ENCODE results near the gene BTD.

Gene BTD

GRCh38 chr3:15601399-15602145, at the start of gene BTD, which contains the start of gene HACL1:
Gene BTD, plus strand, starts transcription at chr3:15601745. Its CDS starts 33,695 bp downstream, at chr3:15635440.
Gene HACL1, minus strand, starts transcription at chr3:15601569. Its CDS starts 106 bp downstream, at chr3:15601463.
- H3K9me3 Mint-ChIP-seq: no peaks in the 10 kb centered on the region
- peaks cover 22% of the 10 kb centered on the region for H3K36me3 Mint-ChIP-seq
- no peaks in the 10 kb centered on the region for H3K27me3 Mint-ChIP-seq
- peak; percentile 96 to 97 for DNase-seq (ENCODE audit: low spot score in 2 of 2)
- ATAC-seq (ENCODE audit: low read depth): peak; percentile 86
- H3K27ac Mint-ChIP-seq: peak within 1 kb of the TSS; percentile 98
- H3K4me3 Mint-ChIP-seq: peak within 1 kb of the TSS; percentile 98
- peaks cover 32% of the 10 kb centered on the region for H3K4me1 Mint-ChIP-seq

- DNase-seq (ENCODE audit: low spot score in 2 of 2): no peak
- Mint-ChIP-seq H3K27ac (no peak overlapping the region), H3K4me3 (no peak overlapping the region), H3K36me3 (peaks cover 10% of the 10 kb centered on the region), H3K4me1 (peaks cover 12% of the 10 kb centered on the region), H3K9me3 (peaks cover under 1% of the 10 kb centered on the region), H3K27me3 (no peaks in the 10 kb centered on the region)
- no peak for ATAC-seq (ENCODE audit: low read depth)
Measured at GRCh38 chr3:15551902-15552301, 49.6 kb upstream of the BTD start.

- H3K27me3 Mint-ChIP-seq: no peaks in the 10 kb centered on the region
- H3K4me3 Mint-ChIP-seq: no peak overlapping the region
- no peak for DNase-seq (ENCODE audit: low spot score in 2 of 2)
- peaks cover 12% of the 10 kb centered on the region for H3K4me1 Mint-ChIP-seq
- no peak overlapping the region for H3K27ac Mint-ChIP-seq
- no peaks in the 10 kb centered on the region for H3K9me3 Mint-ChIP-seq
- peaks cover 10% of the 10 kb centered on the region for H3K36me3 Mint-ChIP-seq
- ATAC-seq (ENCODE audit: low read depth): no peak
Measured at GRCh38 chr3:15553749-15554148, 47.8 kb upstream of the BTD start.

- DNase-seq (ENCODE audit: low spot score in 2 of 2) (peak; percentile 30 to 59), ATAC-seq (ENCODE audit: low read depth) (peak; percentile 92)
- no peaks in the 10 kb centered on the region for H3K9me3 Mint-ChIP-seq
- H3K4me1 Mint-ChIP-seq: peaks cover 12% of the 10 kb centered on the region
- H3K4me3 Mint-ChIP-seq: peak overlapping the region; percentile 63
- H3K36me3 Mint-ChIP-seq: peaks cover 5% of the 10 kb centered on the region
- H3K27me3 Mint-ChIP-seq: no peaks in the 10 kb centered on the region
- H3K27ac Mint-ChIP-seq: peak overlapping the region; percentile 89
Measured at GRCh38 chr3:15556512-15556911, 45.0 kb upstream of the BTD start.

- Mint-ChIP-seq H3K4me1 (peaks cover 12% of the 10 kb centered on the region), H3K9me3 (no peaks in the 10 kb centered on the region), H3K27me3 (no peaks in the 10 kb centered on the region), H3K27ac (no peak overlapping the region), H3K4me3 (no peak overlapping the region), H3K36me3 (peaks cover 6% of the 10 kb centered on the region)
- peak; percentile 40 for ATAC-seq (ENCODE audit: low read depth)
- DNase-seq (ENCODE audit: low spot score in 2 of 2): peak; percentile 50 to 72
Measured at GRCh38 chr3:15557511-15557946, 44.0 kb upstream of the BTD start.

- no peak for ATAC-seq (ENCODE audit: low read depth)
- Mint-ChIP-seq H3K4me1 (peaks cover 12% of the 10 kb centered on the region), H3K27me3 (no peaks in the 10 kb centered on the region), H3K9me3 (no peaks in the 10 kb centered on the region), H3K4me3 (no peak overlapping the region), H3K27ac (no peak overlapping the region), H3K36me3 (peaks cover 13% of the 10 kb centered on the region)
- DNase-seq (ENCODE audit: low spot score in 2 of 2): no peak
Measured at GRCh38 chr3:15558581-15558980, 43.0 kb upstream of the BTD start.

- Mint-ChIP-seq H3K27me3 (no peaks in the 10 kb centered on the region), H3K36me3 (peaks cover 22% of the 10 kb centered on the region), H3K9me3 (no peaks in the 10 kb centered on the region), H3K4me3 (no peak overlapping the region), H3K27ac (no peak overlapping the region), H3K4me1 (no peaks in the 10 kb centered on the region)
- DNase-seq (ENCODE audit: low spot score in 2 of 2) (no peak), ATAC-seq (ENCODE audit: low read depth) (no peak)
Measured at GRCh38 chr3:15562560-15562959, 39.0 kb upstream of the BTD start.

- H3K4me1 Mint-ChIP-seq: no peaks in the 10 kb centered on the region
- H3K4me3 Mint-ChIP-seq: no peak overlapping the region
- peak overlapping the region; percentile 9 for H3K27ac Mint-ChIP-seq
- H3K27me3 Mint-ChIP-seq: no peaks in the 10 kb centered on the region
- no peak for ATAC-seq (ENCODE audit: low read depth)
- no peak for DNase-seq (ENCODE audit: low spot score in 2 of 2)
- H3K9me3 Mint-ChIP-seq: no peaks in the 10 kb centered on the region
- peaks cover 26% of the 10 kb centered on the region for H3K36me3 Mint-ChIP-seq
Measured at GRCh38 chr3:15563190-15563589, 38.4 kb upstream of the BTD start.

GRCh38 chr3:15572138-15572537, 29.4 kb upstream of the BTD start:
- no peak for DNase-seq (ENCODE audit: low spot score in 2 of 2)
- H3K36me3 Mint-ChIP-seq: peaks cover 24% of the 10 kb centered on the region
- H3K4me1 Mint-ChIP-seq: peaks cover 4% of the 10 kb centered on the region
- H3K27me3 Mint-ChIP-seq: no peaks in the 10 kb centered on the region
- no peak for ATAC-seq (ENCODE audit: low read depth)
- H3K9me3 Mint-ChIP-seq: no peaks in the 10 kb centered on the region
- H3K27ac Mint-ChIP-seq: no peak overlapping the region
- no peak overlapping the region for H3K4me3 Mint-ChIP-seq

GRCh38 chr3:15575446-15575845, 26.1 kb upstream of the BTD start:
- Mint-ChIP-seq H3K9me3 (no peaks in the 10 kb centered on the region), H3K27me3 (no peaks in the 10 kb centered on the region), H3K36me3 (peaks cover 23% of the 10 kb centered on the region), H3K4me1 (peaks cover 6% of the 10 kb centered on the region), H3K27ac (no peak overlapping the region), H3K4me3 (no peak overlapping the region)
- ATAC-seq (ENCODE audit: low read depth): no peak
- DNase-seq (ENCODE audit: low spot score in 2 of 2): no peak

GRCh38 chr3:15576475-15576874, 25.1 kb upstream of the BTD start:
- Mint-ChIP-seq H3K27ac (peak overlapping the region; percentile 12), H3K27me3 (no peaks in the 10 kb centered on the region), H3K9me3 (no peaks in the 10 kb centered on the region), H3K36me3 (peaks cover 22% of the 10 kb centered on the region), H3K4me1 (peaks cover 6% of the 10 kb centered on the region), H3K4me3 (no peak overlapping the region)
- ATAC-seq (ENCODE audit: low read depth) (peak; percentile 29), DNase-seq (ENCODE audit: low spot score in 2 of 2) (no peak)

GRCh38 chr3:15578289-15578867, 23.2 kb upstream of the BTD start:
- H3K9me3 Mint-ChIP-seq: no peaks in the 10 kb centered on the region
- ATAC-seq (ENCODE audit: low read depth) (no peak), DNase-seq (ENCODE audit: low spot score in 2 of 2) (no peak)
- no peaks in the 10 kb centered on the region for H3K27me3 Mint-ChIP-seq
- H3K36me3 Mint-ChIP-seq: peaks cover 26% of the 10 kb centered on the region
- peak overlapping the region; percentile 38 for H3K27ac Mint-ChIP-seq
- peaks cover 6% of the 10 kb centered on the region for H3K4me1 Mint-ChIP-seq
- no peak overlapping the region for H3K4me3 Mint-ChIP-seq

GRCh38 chr3:15579051-15579450, 22.5 kb upstream of the BTD start:
- H3K27me3 Mint-ChIP-seq: no peaks in the 10 kb centered on the region
- ATAC-seq (ENCODE audit: low read depth) (no peak), DNase-seq (ENCODE audit: low spot score in 2 of 2) (no peak)
- H3K36me3 Mint-ChIP-seq: peaks cover 23% of the 10 kb centered on the region
- H3K27ac Mint-ChIP-seq: peak overlapping the region; percentile 38
- H3K4me3 Mint-ChIP-seq: no peak overlapping the region
- H3K4me1 Mint-ChIP-seq: peaks cover 6% of the 10 kb centered on the region
- H3K9me3 Mint-ChIP-seq: no peaks in the 10 kb centered on the region

- DNase-seq (ENCODE audit: low spot score in 2 of 2) (no peak), ATAC-seq (ENCODE audit: low read depth) (no peak)
- Mint-ChIP-seq H3K27ac (peak overlapping the region; percentile 10), H3K4me1 (peaks cover 2% of the 10 kb centered on the region), H3K4me3 (no peak overlapping the region), H3K27me3 (no peaks in the 10 kb centered on the region), H3K36me3 (peaks cover 25% of the 10 kb centered on the region), H3K9me3 (no peaks in the 10 kb centered on the region)
Measured at GRCh38 chr3:15581471-15582394, 19.8 kb upstream of the BTD start.
